Upper lobe of right lung (tissue), 1 donor: ENCODE data around the gene AMMECR1. TPM values are rescaled to one million over a fixed set of nuclear protein-coding genes. Genes with fewer than 3 reads are reported as not detected.

ENCODE experiments used
- ATAC-seq: fragments of 200-7000 bp; cut with Tn5 transposase; one replicate; pipeline ENCODE4 v1.9.1; 2020; ENCODE audit warnings: mild to moderate bottlenecking, moderate library complexity
- DNase-seq: peaks from one replicate; pipeline ENCODE4 v3.0.0-alpha.2; 2020
- H3K27ac ChIP-seq: fragments of 200-600 bp; one replicate; pipeline ENCODE4 v1.8.0; 2022
- H3K27me3 ChIP-seq: fragments of 200-600 bp; one replicate; pipeline ENCODE4 v1.8.0; 2022; ENCODE audit warnings: mild to moderate bottlenecking
- H3K36me3 ChIP-seq: fragments of 200-600 bp; one replicate; pipeline ENCODE4 v1.8.0; 2022
- H3K4me1 ChIP-seq: fragments of 200-600 bp; one replicate; pipeline ENCODE4 v1.8.0; 2022
- H3K4me3 ChIP-seq: fragments of 200-600 bp; one replicate; pipeline ENCODE4 v1.8.0; 2022; ENCODE audit warnings: mild to moderate bottlenecking
- H3K9me3 ChIP-seq: fragments of 200-600 bp; one replicate; pipeline ENCODE4 v1.8.0; 2022
- CTCF ChIP-seq: fragments of 200-600 bp; IDR thresholded peaks from one replicate; pipeline ENCODE4 v1.8.0; 2022; ENCODE audit warnings: antibody characterized with exemption
- intact Hi-C: fragments of 100-400 bp; cut with DNase I; formaldehyde crosslinking; loops from one replicate; pipeline ENCODE4 v1.11.0; 2022
- total RNA-seq: library from RNA; stranded (reverse); fragmentation: NEBNext Ultra II Directional; extraction: Animal tissue kit (Norgen Biotek cat#: 25700); gene quantifications from one replicate; pipeline ENCODE4 v1.2.1, GENCODE V29; 2021
- donor health status: DM: no; HTN: yes; CAD: no; lungs with severe emphysema.

AMMECR1 gene
- total RNA-seq, 1 donor from 2014 or later = 6.1 TPM

GRCh38 chrX:110310000-110310790 lies 7.7 kb downstream of the AMMECR1 start:
- no peak for TF ChIP-seq CTCF
- intact Hi-C loops = no loop called here
- H3K4me3 ChIP-seq = no peak overlapping the region
- no peaks in the 10 kb centered on the region for H3K9me3 ChIP-seq
- peaks cover 3% of the 10 kb centered on the region for H3K4me1 ChIP-seq
- ATAC-seq (no peak), DNase-seq (no peak)
- H3K36me3 ChIP-seq = no peaks in the 10 kb centered on the region
- H3K27ac ChIP-seq = no peak overlapping the region
- H3K27me3 ChIP-seq = no peaks in the 10 kb centered on the region

- no peak for ATAC-seq
- intact Hi-C loops = no loop called here
- H3K27ac ChIP-seq = no peak overlapping the region
- TF ChIP-seq CTCF = no peak
- no peaks in the 10 kb centered on the region for H3K9me3 ChIP-seq
- H3K4me1 ChIP-seq = peaks cover 3% of the 10 kb centered on the region
- DNase-seq = no peak
- H3K36me3 ChIP-seq = no peaks in the 10 kb centered on the region
- no peak overlapping the region for H3K4me3 ChIP-seq
- no peaks in the 10 kb centered on the region for H3K27me3 ChIP-seq
Observed at GRCh38 chrX:110308220-110308619, 9.7 kb downstream of the AMMECR1 start.

GRCh38 chrX:110304884-110305283 lies 13.0 kb downstream of the AMMECR1 start:
- Histone ChIP-seq H3K36me3 (no peaks in the 10 kb centered on the region), H3K9me3 (no peaks in the 10 kb centered on the region), H3K27ac (no peak overlapping the region), H3K27me3 (no peaks in the 10 kb centered on the region), H3K4me3 (no peak overlapping the region), H3K4me1 (no peaks in the 10 kb centered on the region)
- DNase-seq = no peak
- no peak for TF ChIP-seq CTCF
- no peak for ATAC-seq
- intact Hi-C loops = no loop called here

- DNase-seq = no peak
- TF ChIP-seq CTCF = no peak
- no peak overlapping the region for H3K4me3 ChIP-seq
- no peaks in the 10 kb centered on the region for H3K27me3 ChIP-seq
- no peaks in the 10 kb centered on the region for H3K36me3 ChIP-seq
- no peak for ATAC-seq
- H3K27ac ChIP-seq = no peak overlapping the region
- H3K9me3 ChIP-seq = no peaks in the 10 kb centered on the region
- H3K4me1 ChIP-seq = no peaks in the 10 kb centered on the region
- intact Hi-C loops = no loop called here
Observed at GRCh38 chrX:110304371-110304770, 13.5 kb downstream of the AMMECR1 start.

GRCh38 chrX:110302975-110303374 lies 14.9 kb downstream of the AMMECR1 start:
- Histone ChIP-seq H3K36me3 (no peaks in the 10 kb centered on the region), H3K27me3 (no peaks in the 10 kb centered on the region), H3K4me1 (no peaks in the 10 kb centered on the region), H3K4me3 (no peak overlapping the region), H3K27ac (no peak overlapping the region), H3K9me3 (no peaks in the 10 kb centered on the region)
- TF ChIP-seq CTCF = no peak
- no peak for ATAC-seq
- intact Hi-C loops = no loop called here
- DNase-seq = no peak
